HG03025 (cell line): ENCODE results near the gene SLC22A6.
"Not testable (repeated sequence)": the region's sequence is repeated elsewhere in the genome, so short reads cannot be mapped to it uniquely, and the experiment has no call there.

Experiments used
- ATAC-seq: cut with Tn5 transposase; IDR thresholded peaks from one replicate; pipeline ENCODE4 v1.9.1; 2021; ENCODE audit warnings: mild to moderate bottlenecking, moderate library complexity; ENCODE audit not compliant: unreplicated experiment, low FRiP score

The SLC22A6 gene

DNA sequence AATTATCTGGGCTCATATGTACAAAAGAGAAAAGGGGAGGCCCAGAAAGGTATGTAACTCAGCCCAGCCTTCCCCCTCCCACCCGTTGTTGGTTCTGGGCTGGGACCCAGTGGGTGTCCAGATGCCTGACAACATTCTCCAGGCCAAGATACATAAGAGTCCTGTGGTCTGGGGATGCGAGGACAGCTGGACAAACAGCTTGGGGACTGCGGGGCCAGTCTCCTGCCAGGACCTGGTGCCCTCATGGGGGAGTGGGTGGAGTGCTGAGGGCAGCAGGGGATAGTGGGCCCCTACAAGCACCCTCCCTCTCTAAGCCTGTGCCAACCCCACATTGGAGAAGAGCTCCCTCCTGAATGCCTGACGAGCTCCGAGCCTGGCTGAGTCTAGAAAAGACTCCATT lies 3.5 kb upstream of the SLC22A6 start:
- ATAC-seq: no peak

DNA sequence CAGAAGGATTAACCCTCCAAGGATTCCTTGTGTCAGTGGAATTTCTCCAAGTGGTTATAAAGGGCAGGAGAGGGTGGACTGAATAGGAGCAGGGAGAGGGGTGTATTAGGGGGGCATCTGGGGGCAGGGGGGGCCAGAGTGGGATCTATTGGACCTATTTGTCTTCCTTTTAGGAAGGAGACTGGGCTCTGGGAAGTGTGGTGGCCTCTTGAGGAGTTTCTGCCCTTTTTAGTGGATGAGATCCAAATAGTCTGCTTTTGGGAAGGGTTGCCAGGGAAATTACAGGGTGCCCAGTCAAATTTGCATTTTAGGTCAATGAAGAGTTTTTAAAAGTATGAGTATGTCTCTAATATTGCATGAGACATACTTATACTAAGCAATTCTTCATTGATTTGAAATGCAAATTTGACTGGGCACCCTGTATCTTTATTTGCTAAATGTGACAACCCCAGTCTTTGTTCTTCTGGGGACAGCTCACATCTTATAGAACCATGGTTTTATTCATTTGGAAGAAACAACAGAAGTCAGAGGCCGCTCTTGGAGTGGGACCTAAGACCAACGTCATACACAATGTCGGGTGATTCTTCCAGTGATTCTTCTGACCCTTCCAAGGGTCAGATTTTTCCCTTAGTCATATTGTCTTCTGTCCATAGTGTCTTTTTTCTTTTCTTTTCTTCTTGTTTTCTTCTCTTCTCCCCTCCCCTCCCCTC lies 429 bp upstream of the SLC22A6 start:
- ATAC-seq: no peak

DNA sequence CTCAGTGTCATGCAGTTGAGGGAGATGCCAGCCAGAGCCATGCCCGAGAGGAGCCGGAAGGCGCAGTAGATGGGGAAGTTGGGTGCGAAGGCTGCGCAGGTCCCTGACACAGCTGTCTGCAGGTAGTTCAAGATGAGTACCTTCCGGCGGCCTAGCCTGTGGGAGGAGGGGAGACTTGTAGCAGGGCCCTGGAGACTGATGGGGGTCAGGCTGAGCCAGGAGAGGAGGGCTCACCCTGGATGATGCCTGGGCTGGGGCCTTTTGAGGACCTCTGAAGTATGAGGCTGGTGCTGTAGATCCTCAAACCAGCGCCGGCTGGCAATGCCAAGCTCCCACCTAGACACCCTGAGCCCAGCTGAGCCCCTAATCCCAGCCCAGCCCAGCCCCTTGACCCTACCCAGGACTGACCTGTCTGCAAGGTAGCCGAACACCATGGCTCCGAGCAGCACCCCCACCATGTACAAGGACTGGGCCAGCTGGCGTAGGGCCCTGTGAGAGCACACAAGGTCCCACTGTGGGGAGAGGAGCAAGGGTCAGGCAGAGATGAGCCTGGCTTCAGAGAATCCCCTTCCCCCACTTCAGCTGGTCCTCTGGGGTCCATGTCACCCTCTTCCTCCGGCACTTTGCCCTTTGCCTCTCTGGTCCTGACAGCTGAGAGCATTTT lies 1.1 kb downstream of the SLC22A6 start:
- no peak for ATAC-seq

DNA sequence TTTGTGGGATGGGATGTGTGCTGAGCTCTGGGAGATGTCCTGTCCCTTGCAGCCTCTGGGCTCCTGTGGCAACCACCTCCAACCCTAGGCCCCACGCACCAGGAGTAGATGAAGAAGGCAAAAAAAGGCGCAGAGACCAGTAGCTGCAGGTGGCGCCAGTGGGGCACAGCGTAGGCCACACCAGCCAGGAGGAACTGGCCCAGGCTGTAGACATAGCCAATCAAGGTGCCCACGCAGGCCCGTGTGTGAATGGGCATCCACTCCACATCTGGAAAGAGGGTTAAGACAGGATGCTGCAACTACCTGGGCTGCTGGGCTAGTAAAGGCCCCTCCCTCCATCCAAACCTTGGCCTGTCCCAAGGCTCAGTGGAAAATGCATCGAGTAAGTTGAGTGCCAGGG lies 3.0 kb downstream of the SLC22A6 start:
- ATAC-seq: no peak

DNA sequence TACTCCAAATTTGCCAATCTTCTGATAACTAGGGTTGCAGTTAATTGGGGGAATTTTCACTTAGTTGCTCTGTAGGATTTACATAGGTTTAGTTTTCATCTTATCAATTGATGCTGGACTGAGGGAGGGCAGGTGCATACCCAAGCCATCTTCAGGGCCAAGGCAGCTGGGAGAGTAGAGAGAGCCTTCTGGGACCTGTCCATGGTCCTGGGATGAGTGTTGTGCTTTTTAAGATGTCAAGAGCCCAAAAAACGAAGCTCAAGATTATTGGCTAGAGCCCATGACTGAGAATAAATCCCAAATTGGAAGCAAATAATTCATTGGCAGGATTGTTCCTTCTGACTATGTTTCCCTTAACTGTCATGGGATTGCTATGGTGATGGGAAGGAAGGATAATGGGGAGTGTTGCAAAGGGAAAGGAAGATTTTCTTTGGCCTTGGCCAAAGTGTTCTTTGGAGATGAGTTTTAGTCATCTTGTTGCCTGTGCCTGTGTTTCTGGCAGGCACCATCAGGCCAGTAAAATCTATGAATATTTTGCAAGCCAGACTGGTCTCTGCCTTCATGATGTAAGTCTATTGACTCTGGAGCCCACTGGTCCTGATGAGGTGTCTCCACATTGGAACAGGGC lies 4.5 kb downstream of the SLC22A6 start:
- no peak for ATAC-seq

DNA sequence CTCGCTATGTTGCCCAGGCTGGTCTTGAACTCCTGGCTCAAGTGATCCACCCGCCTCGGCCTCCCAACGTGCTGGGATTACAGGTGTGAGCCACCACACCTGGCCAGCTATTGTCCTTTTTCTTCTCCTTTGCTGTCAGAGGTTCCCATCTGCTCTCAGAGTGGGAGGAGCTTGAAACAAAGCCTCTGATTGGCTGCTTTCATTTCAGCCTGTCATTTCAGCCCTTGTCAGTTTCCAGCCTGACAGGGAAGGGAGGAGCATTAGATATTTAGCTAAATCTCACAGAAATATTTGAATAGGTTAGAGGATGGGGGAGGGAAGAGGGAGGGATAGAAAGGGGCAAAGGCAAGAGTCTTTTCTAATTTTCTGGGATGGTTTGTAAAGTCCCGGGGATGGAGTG lies 8.7 kb downstream of the SLC22A6 start:
- no peak for ATAC-seq

DNA sequence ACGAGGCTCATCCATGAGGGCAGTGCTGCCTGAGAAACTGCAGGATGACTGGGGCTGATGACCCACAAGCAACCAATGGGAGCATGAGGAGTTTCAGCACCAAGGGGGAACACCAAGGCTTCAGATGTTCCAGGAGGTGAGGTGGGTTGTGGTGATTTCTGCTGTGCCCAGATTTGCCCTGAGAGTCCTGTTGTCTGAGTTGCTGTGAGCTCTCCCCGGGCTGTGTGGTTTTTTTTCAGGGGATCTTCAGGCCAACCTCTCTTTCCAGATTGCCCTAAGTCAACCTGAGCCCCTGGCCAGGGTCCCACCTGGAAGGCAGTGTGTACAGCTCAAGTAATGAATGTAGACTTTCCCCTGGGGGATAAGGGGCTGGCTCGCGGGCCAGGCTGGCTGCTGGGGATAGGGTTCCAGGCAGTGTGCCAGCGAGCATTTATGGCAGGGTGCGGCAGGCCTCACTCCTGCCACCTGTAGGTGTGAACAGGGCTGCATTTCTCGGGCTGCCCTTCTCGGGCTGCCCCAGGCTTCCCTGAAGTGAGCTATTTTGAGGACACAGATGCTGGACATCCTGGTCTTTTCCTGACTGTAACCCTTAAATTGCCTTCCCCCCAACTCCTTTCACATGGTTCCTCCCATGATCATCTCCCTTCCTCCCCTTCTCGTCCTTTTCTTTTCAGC lies 9.8 kb downstream of the SLC22A6 start:
- ATAC-seq: no peak

DNA sequence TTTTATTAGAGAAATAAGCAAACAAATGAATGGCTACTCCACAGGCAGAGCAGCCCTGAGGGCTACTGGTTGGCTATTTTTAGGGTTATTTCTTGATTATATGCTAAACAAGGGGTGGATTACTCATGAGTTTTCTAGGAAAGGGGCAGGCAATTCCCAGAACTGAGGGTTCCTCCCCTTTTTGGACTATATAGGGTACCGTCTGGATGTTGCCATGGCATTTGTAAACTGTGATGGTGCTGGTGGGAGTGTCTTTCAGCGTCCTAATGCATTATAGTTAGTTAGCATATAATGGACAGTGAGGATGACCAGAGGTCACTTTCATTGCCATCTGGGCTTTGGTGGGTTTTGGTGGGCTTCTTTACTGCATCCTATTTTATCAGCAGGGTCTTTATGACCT lies 19.2 kb downstream of the SLC22A6 start:
- no peak for ATAC-seq

DNA sequence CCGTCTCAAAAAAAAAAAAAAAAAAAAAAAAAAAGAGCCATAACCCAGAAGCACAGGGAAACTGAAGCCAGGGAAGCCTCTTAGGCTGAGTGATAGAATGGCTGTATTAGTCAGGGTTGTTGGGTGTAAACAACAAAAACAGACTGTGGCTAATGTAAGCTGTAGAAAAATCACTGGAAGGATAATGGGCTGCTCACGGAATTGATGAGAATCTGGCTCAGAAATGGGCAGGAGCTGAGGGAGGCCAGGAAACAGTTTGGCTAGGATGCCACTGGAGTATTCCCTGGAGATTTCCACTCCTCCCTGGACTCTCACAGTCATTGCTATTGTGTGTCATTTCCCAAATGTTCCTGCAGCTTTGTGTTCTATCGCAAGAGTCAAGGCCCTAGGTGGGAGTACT lies 22.4 kb downstream of the SLC22A6 start:
- ATAC-seq: no peak

DNA sequence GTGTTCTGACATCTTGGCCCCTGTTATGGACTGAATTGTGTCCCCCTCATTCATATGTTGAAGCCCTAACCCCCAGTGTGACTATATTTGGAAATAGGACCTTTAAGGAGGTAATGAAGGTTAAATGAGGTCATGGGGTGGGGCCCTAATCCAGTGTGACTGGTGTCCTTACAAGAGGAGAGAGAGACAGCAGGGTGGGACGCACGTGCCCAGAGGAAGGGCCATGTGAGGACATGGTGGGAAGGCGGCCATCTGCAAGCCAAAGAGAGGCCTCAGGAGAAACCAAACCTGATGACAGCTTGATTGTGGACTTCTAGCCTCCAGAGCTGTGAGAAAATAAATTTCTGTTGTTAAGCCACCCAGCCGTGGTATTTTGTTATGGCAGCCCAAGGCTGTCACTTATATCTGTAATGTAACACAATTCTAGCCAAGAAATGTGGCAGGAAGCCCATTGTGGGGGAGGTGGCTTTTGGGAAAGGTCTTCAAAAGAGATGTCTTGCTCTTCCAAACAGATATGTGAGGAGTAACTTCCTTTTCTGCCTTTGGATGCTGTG lies 23.7 kb downstream of the SLC22A6 start:
- ATAC-seq: no peak

DNA sequence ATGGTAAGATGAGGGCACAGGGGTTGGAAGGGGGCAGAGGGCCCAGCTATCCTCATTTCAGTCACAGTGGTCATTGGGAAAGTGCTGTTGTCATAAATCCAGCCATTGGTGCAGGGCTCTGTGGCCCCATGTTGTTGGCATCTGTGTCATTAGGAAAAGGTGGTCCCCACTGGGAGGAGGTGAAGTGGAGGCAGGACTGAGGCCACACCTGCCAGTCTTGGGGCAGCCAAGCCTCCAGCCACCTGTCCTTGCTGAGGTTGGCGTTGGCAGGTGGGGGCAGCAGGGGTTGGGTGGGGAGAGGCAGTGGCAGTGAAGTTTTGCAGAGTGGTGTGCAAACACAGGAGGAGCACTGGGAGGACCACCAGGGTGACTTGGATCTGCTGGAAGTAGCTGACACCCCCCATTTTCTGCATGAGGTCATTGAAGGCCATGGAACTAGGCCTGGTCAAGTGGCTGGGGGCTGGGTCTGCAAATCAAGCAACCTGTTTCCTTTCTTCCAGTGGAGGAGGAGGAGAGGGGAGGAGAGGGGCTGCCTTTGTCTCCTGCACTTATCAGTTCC lies 25.3 kb downstream of the SLC22A6 start:
- no peak for ATAC-seq

DNA sequence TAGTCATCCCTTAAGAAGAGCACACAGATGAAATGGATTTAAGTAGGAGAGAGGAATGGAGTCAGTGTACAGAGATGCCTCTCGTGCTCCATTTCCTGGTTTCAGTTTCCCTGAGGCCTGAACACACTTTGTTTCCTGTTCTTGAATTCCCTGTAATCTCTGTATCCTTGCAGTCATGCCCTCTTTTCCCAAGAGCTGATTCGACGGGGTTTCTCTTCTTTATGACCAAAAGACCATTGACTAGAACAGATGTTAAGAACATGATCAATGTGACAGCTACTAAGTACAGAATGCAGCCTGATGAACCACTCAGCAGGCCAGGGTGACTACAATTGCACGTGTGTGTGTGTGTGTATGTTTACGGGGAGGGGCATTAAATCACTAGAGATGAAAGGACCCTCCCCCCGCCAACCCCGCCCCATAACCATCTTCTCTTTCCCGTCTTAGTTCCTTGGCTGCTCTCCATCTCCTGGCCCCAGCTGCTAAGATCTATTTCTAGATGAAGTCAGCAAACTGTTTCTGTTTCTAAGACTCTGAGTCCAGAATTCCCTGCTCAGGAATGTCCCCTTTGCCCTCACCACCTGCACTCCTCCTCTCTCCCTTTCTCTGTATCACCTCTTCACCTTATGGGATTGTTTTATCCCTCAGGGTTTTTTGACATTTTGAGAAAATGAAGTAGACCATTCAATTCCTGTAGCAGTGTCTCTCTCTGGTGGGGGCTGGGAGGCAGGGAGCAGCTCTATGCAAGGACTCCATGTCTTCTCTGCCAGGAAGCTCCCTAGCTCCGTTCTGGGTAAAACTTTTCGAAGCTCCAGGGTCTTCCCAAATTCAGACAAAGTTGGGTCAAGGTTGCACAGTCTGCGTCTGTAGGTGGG lies 26.0 kb downstream of the SLC22A6 start:
- no peak for ATAC-seq

DNA sequence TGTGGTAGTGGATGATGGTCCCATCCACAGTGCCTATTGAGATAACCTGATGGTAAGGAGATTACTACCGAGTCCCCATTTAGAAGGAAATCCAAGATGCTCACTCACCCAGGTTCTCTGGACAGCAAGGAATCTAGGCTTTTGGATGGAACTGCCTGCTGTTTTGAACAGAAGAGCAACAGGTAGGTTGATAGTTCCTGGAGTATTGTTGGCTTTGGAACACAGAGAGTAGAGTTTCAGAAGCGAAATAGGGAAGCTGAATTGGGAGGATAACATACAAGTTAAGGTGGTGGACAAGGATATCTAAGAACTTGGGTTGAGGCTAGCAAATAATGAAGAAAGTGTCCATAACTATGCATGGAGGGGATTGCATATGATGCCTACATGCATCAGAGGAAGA lies 27.6 kb downstream of the SLC22A6 start:
- no peak for ATAC-seq

DNA sequence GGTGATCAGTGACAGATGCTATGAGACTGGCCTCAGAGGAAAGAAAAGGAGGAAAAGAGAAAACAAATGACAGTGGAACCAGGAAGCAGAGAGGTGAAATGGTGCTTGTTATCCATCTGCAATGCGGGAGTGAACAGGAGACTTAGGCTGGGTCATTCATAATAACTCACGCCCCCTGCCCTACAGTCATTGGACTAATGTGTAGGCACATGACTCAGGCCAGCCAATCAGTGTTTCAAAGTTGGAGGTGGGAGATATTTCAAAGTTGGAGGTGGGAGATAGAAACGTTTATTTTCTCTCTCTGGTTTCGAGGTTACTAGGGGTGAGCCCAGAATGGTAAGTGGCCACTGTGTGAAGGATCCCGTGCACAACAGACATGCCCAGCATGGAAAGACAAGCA lies 30.3 kb downstream of the SLC22A6 start:
- no peak for ATAC-seq

DNA sequence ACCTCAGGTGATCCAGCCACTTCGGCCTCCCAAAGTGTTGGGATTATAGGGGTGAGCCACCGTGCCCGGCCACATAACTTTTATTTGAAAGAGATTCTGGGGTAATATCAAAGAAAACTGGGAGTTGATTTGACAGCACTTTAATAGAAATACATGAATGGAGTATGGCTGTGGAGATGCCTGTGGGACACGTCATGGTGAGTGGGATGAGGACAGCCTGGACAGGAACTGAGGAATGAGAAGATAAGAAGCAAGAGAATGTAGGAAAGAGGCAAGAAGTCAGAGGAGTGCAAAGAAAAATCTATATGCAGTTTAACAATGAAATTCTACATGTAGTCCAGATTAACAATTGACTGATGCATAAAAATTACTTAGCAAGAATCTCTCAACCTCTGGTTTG lies 31.0 kb downstream of the SLC22A6 start:
- no peak for ATAC-seq

DNA sequence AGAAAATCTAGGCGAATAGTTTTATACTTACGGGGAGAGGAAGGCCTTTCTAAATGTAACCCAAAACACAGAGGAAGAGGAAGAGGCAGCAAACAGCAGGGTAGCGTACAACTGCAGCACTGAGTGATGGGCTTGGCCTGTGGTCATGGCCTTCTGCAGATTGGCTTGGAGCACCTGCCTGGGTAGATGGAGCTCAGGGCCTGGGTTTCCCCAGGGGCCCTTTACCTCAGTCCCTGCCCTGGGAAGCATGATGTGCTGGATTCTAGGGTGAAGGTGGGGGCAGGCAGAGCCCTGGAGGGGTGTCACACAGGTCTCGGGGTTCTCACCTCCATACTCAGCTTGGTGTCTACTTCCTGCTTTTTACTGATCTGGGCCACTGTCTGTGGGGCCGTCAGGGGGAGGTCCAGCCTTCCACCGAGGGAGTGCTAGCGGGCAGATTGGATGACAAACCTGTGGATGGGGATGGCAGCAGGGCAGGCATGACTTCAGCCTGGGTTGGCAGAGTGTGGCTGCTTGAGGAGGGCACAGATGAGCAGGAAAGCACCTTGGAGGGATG lies 35.9 kb downstream of the SLC22A6 start:
- no peak for ATAC-seq

DNA sequence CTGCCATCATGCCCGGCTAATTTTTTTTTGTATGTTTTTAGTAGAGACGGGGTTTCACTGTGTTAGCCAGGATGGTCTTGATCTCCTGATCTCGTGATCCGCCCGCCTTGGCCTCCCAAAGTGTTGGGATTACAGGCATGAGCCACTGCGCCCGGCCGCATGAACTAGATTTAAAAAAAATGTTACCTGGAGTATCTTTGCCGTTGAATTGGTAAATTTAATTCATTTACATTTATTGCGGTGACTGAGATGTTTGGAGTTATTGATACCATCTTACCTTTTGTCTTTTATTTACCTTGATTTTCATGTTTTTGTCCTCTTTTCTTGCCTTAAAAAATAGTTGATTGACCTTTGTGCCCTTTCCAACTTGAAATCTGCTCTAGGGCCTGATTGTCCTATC lies 39.2 kb downstream of the SLC22A6 start:
- not testable (repeated sequence) for ATAC-seq

DNA sequence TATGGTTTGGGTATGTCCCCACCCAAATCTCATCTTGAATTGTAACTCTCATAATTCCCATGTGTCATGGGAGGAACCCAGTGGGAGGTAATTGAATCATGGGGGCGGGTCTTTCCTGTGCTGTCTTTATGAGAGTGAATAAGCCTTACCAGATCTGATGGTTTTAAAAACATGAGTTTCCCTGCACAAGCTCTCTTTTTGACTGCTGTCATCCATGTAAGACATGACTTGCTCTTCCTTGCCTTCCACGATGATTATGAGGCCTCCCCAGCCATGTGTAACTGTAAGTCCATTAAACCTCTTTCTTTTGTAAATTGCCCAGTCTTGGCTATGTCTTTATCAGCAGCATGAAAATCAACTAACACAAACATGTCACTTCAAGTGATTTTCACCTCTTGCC lies 47.2 kb downstream of the SLC22A6 start:
- not testable (repeated sequence) for ATAC-seq

DNA sequence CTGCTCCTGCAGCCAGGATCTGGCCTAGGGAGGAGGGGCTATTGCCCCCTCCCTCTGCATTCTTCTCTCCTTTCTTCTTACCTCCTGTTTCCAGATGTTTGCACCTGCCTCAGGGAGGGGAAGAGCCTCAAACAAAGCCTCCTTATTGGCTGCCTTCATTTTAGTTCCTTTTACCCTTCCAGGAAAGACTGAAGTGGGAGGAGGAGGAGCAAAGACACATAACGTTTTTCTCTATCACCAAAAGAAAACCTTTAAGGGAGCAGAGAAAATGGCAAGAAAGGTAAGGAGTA lies 50.3 kb downstream of the SLC22A6 start:
- ATAC-seq: no peak
